ENCODE data around the gene CLMP. TPM values are rescaled to one million over a fixed set of nuclear protein-coding genes. Genes with fewer than 3 reads are reported as not detected.

The CLMP gene
- polyA plus RNA-seq, 1 donor from 2014 or later, result not detected

- H3K79me2 ChIP-seq (replicated peaks; ENCODE audit: insufficient read depth, low read length), result no peaks in the 10 kb centered on the region
- H3K9me2 ChIP-seq (ENCODE audit: insufficient read depth, low read length), result no peaks in the 10 kb centered on the region
- no peak overlapping the region for H2AFZ ChIP-seq (ENCODE audit: low read depth, low read length)
- H4K20me1 ChIP-seq (ENCODE audit: insufficient read depth), result no peaks in the 10 kb centered on the region
- TF ChIP-seq REST (IDR thresholded peaks at IDR 0.05; ENCODE audit: borderline replicate concordance), result no peak
- TF ChIP-seq EP300 (conservative IDR thresholded peaks at IDR 0.05; ENCODE audit: poor library complexity, severe bottlenecking), result no peak
- no peak for TF ChIP-seq POLR2AphosphoS5 (IDR thresholded peaks at IDR 0.05)
- TF ChIP-seq RAD21 (conservative IDR thresholded peaks at IDR 0.05), result no peak
- no peak for TF ChIP-seq EZH2 (IDR thresholded peaks at IDR 0.05; ENCODE audit: borderline replicate concordance, insufficient read depth, low read length, poor library complexity, severe bottlenecking)
- no peak for TF ChIP-seq SMC3 (conservative IDR thresholded peaks at IDR 0.05; ENCODE audit: poor library complexity)
- TF ChIP-seq TAF1 (IDR thresholded peaks at IDR 0.05; ENCODE audit: low read depth), result no peak
- TF ChIP-seq CTCF (IDR thresholded peaks at IDR 0.05; ENCODE audit: poor library complexity, severe bottlenecking), result no peak
- TF ChIP-seq MXI1 (conservative IDR thresholded peaks at IDR 0.05; ENCODE audit: poor library complexity, severe bottlenecking), result no peak
- peaks cover 4% of the 10 kb centered on the region for H3F3A ChIP-seq (ENCODE audit: insufficient read depth, low read length, poor library complexity, severe bottlenecking)
- peak overlapping the region; percentile 84 for H3K27ac ChIP-seq (ENCODE audit: low read length)
- H3K4me3 ChIP-seq (ENCODE audit: low read length), result peak overlapping the region; percentile 54
- peak overlapping the region; percentile 35 for H3K4me2 ChIP-seq (ENCODE audit: low read length)
- no peaks in the 10 kb centered on the region for H3K36me3 ChIP-seq (ENCODE audit: insufficient read depth, low read length)
- no peaks in the 10 kb centered on the region for H3K9me3 ChIP-seq (ENCODE audit: low read length)
- no peaks in the 10 kb centered on the region for H3K27me3 ChIP-seq (ENCODE audit: insufficient read depth, low read depth, low read length)
- peak overlapping the region; percentile 55 for H3K9ac ChIP-seq (ENCODE audit: low read length)
These were observed 33.6 kb upstream of the CLMP start for GRCh38 chr11:123228496-123229163.

- Histone ChIP-seq H3K9me2 (ENCODE audit: insufficient read depth, low read length) (no peaks in the 10 kb centered on the region), H3K36me3 (ENCODE audit: insufficient read depth, low read length) (no peaks in the 10 kb centered on the region), H2AFZ (ENCODE audit: low read depth, low read length) (no peak overlapping the region), H3K9me3 (ENCODE audit: low read length) (no peaks in the 10 kb centered on the region), H3F3A (ENCODE audit: insufficient read depth, low read length, poor library complexity, severe bottlenecking) (peaks cover 4% of the 10 kb centered on the region), H3K4me2 (ENCODE audit: low read length) (peak overlapping the region; percentile 35), H3K4me3 (ENCODE audit: low read length) (peak overlapping the region; percentile 54), H4K20me1 (ENCODE audit: insufficient read depth) (no peaks in the 10 kb centered on the region), H3K27me3 (ENCODE audit: insufficient read depth, low read depth, low read length) (no peaks in the 10 kb centered on the region), H3K79me2 (replicated peaks; ENCODE audit: insufficient read depth, low read length) (no peaks in the 10 kb centered on the region), H3K9ac (ENCODE audit: low read length) (peak overlapping the region; percentile 55), H3K27ac (ENCODE audit: low read length) (peak overlapping the region; percentile 84)
- TF ChIP-seq EP300 (conservative IDR thresholded peaks at IDR 0.05; ENCODE audit: poor library complexity, severe bottlenecking) (peak; percentile 92), POLR2AphosphoS5 (IDR thresholded peaks at IDR 0.05) (peak; percentile 69), EZH2 (IDR thresholded peaks at IDR 0.05; ENCODE audit: borderline replicate concordance, insufficient read depth, low read length, poor library complexity, severe bottlenecking) (no peak), MXI1 (conservative IDR thresholded peaks at IDR 0.05; ENCODE audit: poor library complexity, severe bottlenecking) (no peak), TAF1 (IDR thresholded peaks at IDR 0.05; ENCODE audit: low read depth) (peak; percentile 38), SMC3 (conservative IDR thresholded peaks at IDR 0.05; ENCODE audit: poor library complexity) (no peak), CTCF (IDR thresholded peaks at IDR 0.05; ENCODE audit: poor library complexity, severe bottlenecking) (no peak), REST (IDR thresholded peaks at IDR 0.05; ENCODE audit: borderline replicate concordance) (peak; percentile 23), RAD21 (conservative IDR thresholded peaks at IDR 0.05) (no peak)
These were observed 32.9 kb upstream of the CLMP start for GRCh38 chr11:123227763-123228495.
